Gastroesophageal sphincter (tissue), 3 donors: ENCODE results near the gene ARID3A.

ENCODE experiments used
- EP300 ChIP-seq: sonication (generic); formaldehyde crosslinking; IDR thresholded peaks from one replicate; pipeline ENCODE4 v1.6.1; 2017; ENCODE audit warnings: antibody characterized with exemption, mild to moderate bottlenecking
- POLR2A ChIP-seq, 2 donors: fragments of 450-650 bp; IDR thresholded peaks; one replicate each; pipeline ENCODE4 v1.6.1; 2017; ENCODE audit warnings: antibody characterized with exemption in 2 of 2, mild to moderate bottlenecking in 2 of 2, moderate library complexity in 1 of 2
- POLR2AphosphoS5 ChIP-seq: sonication (generic); formaldehyde crosslinking; IDR thresholded peaks from one replicate; pipeline ENCODE4 v1.6.1; 2017; ENCODE audit warnings: antibody characterized with exemption
- TF ChIP-seq, protein P1 (sequence below), 4 experiments: fragments of 200-600 bp in 2 of 4; fragments of 450-650 bp in 2 of 4; sonication (generic) in 1 of 4; IDR thresholded peaks; one replicate each; pipeline ENCODE4 v1.5.1; 2017 to 2019; ENCODE audit warnings: antibody characterized with exemption in 4 of 4, mild to moderate bottlenecking in 2 of 4, moderate library complexity in 2 of 4

DNA sequence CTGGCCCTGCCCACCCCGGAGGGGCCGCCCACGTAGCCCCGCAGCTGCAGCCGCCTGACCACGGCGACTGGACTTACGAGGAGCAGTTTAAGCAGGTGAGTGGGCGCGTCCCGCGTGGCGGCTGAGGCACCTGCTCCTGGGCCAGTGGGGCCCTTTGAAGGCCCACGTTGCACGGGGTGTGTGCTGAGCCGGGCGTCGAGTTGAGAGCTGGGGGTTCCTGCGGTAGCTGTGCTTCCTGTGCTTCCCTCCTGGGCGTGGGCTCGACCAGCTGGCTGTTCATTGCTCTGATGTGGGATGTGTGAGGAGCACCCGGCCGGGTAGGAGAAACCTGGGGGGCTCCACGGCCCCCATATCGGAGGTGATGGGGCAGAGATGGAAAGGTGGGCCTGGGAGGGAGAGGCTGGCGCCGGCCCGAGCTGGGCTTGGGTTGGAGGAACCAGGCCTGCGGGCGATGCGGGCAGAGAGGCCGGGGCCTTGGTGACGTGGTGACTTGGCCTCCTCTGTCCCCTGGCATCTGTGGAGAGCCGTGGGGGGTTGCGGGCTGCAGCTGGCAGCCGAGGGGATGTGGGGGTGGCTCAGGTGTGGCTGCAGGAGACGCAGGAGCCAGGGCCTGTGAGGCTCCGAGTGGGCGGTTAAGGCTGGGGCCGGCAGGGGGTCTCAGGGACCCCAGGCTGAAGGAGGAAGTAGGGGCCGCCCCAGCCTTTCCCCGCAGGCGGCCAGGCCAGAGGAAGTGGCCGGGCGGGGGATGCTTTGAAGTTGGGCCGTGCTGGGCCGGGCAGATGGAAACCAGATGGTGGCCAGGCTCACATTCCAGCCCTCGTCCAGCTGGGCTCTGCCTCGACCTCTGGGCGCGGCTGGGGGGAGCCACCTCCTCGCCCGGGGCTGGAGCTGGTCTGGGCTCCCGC is 7.1 kb downstream of the ARID3A start:
- TF ChIP-seq, protein P1, sequence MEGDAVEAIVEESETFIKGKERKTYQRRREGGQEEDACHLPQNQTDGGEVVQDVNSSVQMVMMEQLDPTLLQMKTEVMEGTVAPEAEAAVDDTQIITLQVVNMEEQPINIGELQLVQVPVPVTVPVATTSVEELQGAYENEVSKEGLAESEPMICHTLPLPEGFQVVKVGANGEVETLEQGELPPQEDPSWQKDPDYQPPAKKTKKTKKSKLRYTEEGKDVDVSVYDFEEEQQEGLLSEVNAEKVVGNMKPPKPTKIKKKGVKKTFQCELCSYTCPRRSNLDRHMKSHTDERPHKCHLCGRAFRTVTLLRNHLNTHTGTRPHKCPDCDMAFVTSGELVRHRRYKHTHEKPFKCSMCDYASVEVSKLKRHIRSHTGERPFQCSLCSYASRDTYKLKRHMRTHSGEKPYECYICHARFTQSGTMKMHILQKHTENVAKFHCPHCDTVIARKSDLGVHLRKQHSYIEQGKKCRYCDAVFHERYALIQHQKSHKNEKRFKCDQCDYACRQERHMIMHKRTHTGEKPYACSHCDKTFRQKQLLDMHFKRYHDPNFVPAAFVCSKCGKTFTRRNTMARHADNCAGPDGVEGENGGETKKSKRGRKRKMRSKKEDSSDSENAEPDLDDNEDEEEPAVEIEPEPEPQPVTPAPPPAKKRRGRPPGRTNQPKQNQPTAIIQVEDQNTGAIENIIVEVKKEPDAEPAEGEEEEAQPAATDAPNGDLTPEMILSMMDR (IDR thresholded peaks at IDR 0.05): peak in 1 of 4 experiments; percentile 14
- peak; percentile 93 for TF ChIP-seq POLR2AphosphoS5
- TF ChIP-seq EP300: no peak
- no peak for TF ChIP-seq POLR2A (IDR thresholded peaks at IDR 0.05)
